Activated CD8-positive, alpha-beta memory T cell treated with anti-CD3 and anti-CD28 coated beads for 1 hour (primary cell): ENCODE data around the gene MINDY2.

ENCODE experiments used
- DNase-seq, 2 donors: peaks; one replicate each; pipeline ENCODE4 v3.0.0-alpha.2; 2020; ENCODE audit warnings: low read depth in 1 of 2; ENCODE audit errors: extremely low read depth in 1 of 2

Gene MINDY2

GRCh38 chr15:58770857-58771620 is at the start of gene MINDY2:
TSS of gene MINDY2 (plus strand) at chr15:58771302. CDS start at chr15:58771396, 94 bp downstream.
- DNase-seq = peak; percentile 84 to 89

GRCh38 chr15:58724466-58724865 is 46.6 kb upstream of the MINDY2 start:
- no peak for DNase-seq

GRCh38 chr15:58726867-58727266 is 44.2 kb upstream of the MINDY2 start:
- DNase-seq = no peak

- DNase-seq = no peak
These were observed 39.2 kb upstream of the MINDY2 start for GRCh38 chr15:58731756-58732535.

GRCh38 chr15:58732625-58733363 is 38.3 kb upstream of the MINDY2 start:
- DNase-seq = no peak

GRCh38 chr15:58734859-58735258 is 36.2 kb upstream of the MINDY2 start:
- no peak for DNase-seq

- DNase-seq = no peak
These were observed 35.0 kb upstream of the MINDY2 start for GRCh38 chr15:58736018-58736643.

GRCh38 chr15:58737298-58737697 is 33.8 kb upstream of the MINDY2 start:
- no peak for DNase-seq

- DNase-seq = no peak
These were observed 32.9 kb upstream of the MINDY2 start for GRCh38 chr15:58738046-58738707.

GRCh38 chr15:58740436-58740835 is 30.7 kb upstream of the MINDY2 start:
- DNase-seq = no peak

- DNase-seq = no peak
These were observed 30.1 kb upstream of the MINDY2 start for GRCh38 chr15:58741032-58741431.

- no peak for DNase-seq
These were observed 28.9 kb upstream of the MINDY2 start for GRCh38 chr15:58742022-58742813.

GRCh38 chr15:58742819-58743502 is 28.1 kb upstream of the MINDY2 start:
- DNase-seq = no peak

- no peak for DNase-seq
These were observed 24.9 kb upstream of the MINDY2 start for GRCh38 chr15:58746174-58746573.

- DNase-seq = no peak
These were observed 22.9 kb upstream of the MINDY2 start for GRCh38 chr15:58748040-58748851.

- DNase-seq = peak in 1 of 2 donors; percentile 18
These were observed 22.1 kb upstream of the MINDY2 start for GRCh38 chr15:58748852-58749531.

- peak; percentile 92 to 97 for DNase-seq
These were observed 21.4 kb upstream of the MINDY2 start, which contains the start of gene ADAM10 for GRCh38 chr15:58749532-58750337. TSS of gene ADAM10 (minus strand) at chr15:58749707. CDS start at chr15:58749534, 173 bp downstream.
